ENCODE data around the gene WSCD1. TPM values are rescaled to one million over a fixed set of nuclear protein-coding genes. Genes with fewer than 3 reads are reported as not detected.

Gene WSCD1
- total RNA-seq, 4 donors from 2014 or later = 0.16 to 4.2 (median 3.0) TPM

DNA sequence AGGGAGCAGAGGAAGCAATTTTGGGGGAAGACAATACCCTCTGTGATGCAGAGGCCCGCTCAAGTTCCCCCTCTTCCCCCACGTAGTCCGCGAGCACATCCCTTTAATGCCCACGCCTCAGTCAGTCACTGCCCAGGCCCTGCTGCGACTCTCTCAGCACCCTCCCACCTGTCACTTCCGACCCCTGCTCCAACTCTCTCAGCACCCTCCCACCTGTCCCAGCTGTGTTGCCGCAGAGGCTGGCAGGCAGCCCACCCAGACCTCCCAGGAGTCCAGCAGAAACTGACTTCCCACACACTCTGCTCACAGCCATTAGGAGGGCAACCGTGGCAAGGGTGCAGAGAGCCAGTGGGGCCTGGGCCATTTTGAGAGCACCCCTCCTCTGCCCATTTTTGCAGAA is 92.7 kb downstream of the WSCD1 start:
- no peak for TF ChIP-seq CTCF (IDR thresholded peaks at IDR 0.05; ENCODE audit: low read depth)

DNA sequence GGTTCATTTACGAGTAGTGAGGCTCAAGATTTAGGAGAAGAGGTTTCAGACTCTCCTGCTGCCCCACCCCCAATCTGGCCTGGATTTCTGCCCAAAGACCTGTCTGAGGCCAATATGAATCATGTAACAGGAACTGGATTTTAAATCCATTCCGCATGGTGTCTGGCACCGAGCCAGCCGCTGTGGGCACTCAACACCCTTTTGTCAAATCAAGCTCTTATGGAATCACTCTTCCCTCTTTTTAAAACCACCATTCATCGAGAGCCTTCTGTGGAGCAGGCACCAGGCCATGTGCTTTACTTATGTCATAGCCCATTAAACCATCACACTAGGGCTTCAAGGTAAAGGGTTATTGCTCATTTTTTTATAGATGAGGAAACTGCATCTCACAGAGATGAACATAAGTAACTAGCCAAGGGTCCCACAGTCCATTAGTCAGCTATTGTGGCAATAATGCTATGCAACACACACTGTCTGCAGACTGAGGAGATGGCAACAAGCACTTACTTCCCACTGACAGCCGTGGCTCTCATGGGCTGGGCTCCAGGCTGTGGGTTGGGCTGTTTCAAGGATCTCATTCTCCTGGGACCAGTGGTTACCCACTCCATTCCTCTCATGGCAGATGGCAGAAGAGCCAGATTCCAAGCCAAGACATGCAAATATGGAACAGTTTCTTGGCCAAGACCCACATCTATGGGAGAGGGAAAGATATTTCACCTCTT is 93.6 kb downstream of the WSCD1 start:
- TF ChIP-seq CTCF (IDR thresholded peaks at IDR 0.05; ENCODE audit: low read depth) = no peak

DNA sequence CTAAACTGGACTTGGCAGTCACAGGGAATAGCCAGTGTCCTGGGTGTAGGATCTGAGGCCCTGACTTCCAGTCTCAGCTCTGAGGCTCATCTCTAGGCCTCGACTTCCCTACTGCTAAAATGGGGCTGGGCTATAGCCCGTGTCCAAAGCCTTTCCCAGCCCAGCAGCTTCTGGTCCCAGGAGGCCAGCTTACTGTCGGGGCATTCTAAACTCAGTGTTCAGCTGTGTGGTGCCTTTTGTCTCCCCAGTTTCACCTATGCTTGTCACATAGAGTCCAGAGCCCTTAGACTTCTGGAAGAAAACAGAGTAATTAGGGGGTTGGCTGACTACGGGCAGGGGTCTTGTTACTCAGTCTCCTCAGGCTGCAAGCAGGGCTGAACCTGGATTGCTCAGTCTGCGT is 94.8 kb downstream of the WSCD1 start:
- TF ChIP-seq CTCF (IDR thresholded peaks at IDR 0.05; ENCODE audit: low read depth) = no peak

- TF ChIP-seq CTCF (IDR thresholded peaks at IDR 0.05; ENCODE audit: low read depth) = no peak
These were observed 95.6 kb downstream of the WSCD1 start for GRCh38 chr17:6165806-6166205.

- no peak for TF ChIP-seq CTCF (IDR thresholded peaks at IDR 0.05; ENCODE audit: low read depth)
These were observed 96.5 kb downstream of the WSCD1 start for GRCh38 chr17:6166492-6167179.

GRCh38 chr17:6168296-6168695 is 98.1 kb downstream of the WSCD1 start:
- TF ChIP-seq CTCF (IDR thresholded peaks at IDR 0.05; ENCODE audit: low read depth) = no peak

GRCh38 chr17:6170349-6170748 is 100.2 kb downstream of the WSCD1 start:
- no peak for TF ChIP-seq CTCF (IDR thresholded peaks at IDR 0.05; ENCODE audit: low read depth)

All from subcutaneous adipose tissue (tissue), 4 donors.